HG03159 (cell line): ENCODE results near the gene SRP54.
"Not testable (repeated sequence)": the region's sequence is repeated elsewhere in the genome, so short reads cannot be mapped to it uniquely, and the experiment has no call there.

Experiments used
- ATAC-seq: cut with Tn5 transposase; IDR thresholded peaks from one replicate; pipeline ENCODE4 v1.9.1; 2021; ENCODE audit warnings: mild to moderate bottlenecking, moderate library complexity; ENCODE audit not compliant: unreplicated experiment

Gene SRP54

GRCh38 chr14:35046048-35046750 lies 63.4 kb downstream of the SRP54 start, which contains the start of gene FAM177A1:
Gene FAM177A1, plus strand, starts transcription at chr14:35046272. Its CDS starts 192 bp downstream, at chr14:35046464.
- peak; percentile 92 for ATAC-seq

GRCh38 chr14:35046751-35047536 lies 64.2 kb downstream of the SRP54 start:
- peak; percentile 24 for ATAC-seq

- ATAC-seq: no peak
These were observed 65.3 kb downstream of the SRP54 start for GRCh38 chr14:35047976-35048513.

- ATAC-seq: no peak
These were observed 67.9 kb downstream of the SRP54 start for GRCh38 chr14:35050652-35051051.

GRCh38 chr14:35051796-35052195 lies 69.0 kb downstream of the SRP54 start:
- no peak for ATAC-seq

GRCh38 chr14:35052637-35053036 lies 69.8 kb downstream of the SRP54 start:
- ATAC-seq: no peak

- not testable (repeated sequence) for ATAC-seq
These were observed 78.5 kb downstream of the SRP54 start for GRCh38 chr14:35061113-35061791.

GRCh38 chr14:35065731-35066130 lies 82.9 kb downstream of the SRP54 start:
- ATAC-seq: not testable (repeated sequence)

GRCh38 chr14:35068238-35069012 lies 85.6 kb downstream of the SRP54 start:
- ATAC-seq: no peak

GRCh38 chr14:35072226-35072625 lies 89.4 kb downstream of the SRP54 start:
- ATAC-seq: no peak

GRCh38 chr14:35073486-35073885 lies 90.7 kb downstream of the SRP54 start:
- ATAC-seq: no peak

GRCh38 chr14:35078082-35078481 lies 95.3 kb downstream of the SRP54 start:
- no peak for ATAC-seq
